Stimulated activated naive CD8-positive, alpha-beta T cell treated with anti-CD3 and anti-CD28 coated beads, Interleukin-15, Interleukin-2, amounts not matched to agents 100 U/mL and 50 U/mL, for 24 hours (primary cell): ENCODE results near the gene RSPH6A.
"Not testable (repeated sequence)": the region's sequence is repeated elsewhere in the genome, so short reads cannot be mapped to it uniquely, and the experiment has no call there.

Experiments used
- ATAC-seq: fragments of 150-1000 bp; cut with Tn5 transposase; one replicate; pipeline ENCODE4 v1.10.0; 2021
- DNase-seq: peaks from one replicate; pipeline ENCODE4 v3.0.0; 2021

RSPH6A gene

GRCh38 chr19:45764945-45765701 lies 50.0 kb downstream of the RSPH6A start:
- DNase-seq (no peak), ATAC-seq (no peak)

GRCh38 chr19:45764475-45764874 lies 50.6 kb downstream of the RSPH6A start:
- no peak for ATAC-seq
- no peak for DNase-seq

- no peak for DNase-seq
- no peak for ATAC-seq
Measured at GRCh38 chr19:45763691-45764294, 51.3 kb downstream of the RSPH6A start.

GRCh38 chr19:45762870-45763631 lies 52.1 kb downstream of the RSPH6A start:
- DNase-seq = no peak
- ATAC-seq = no peak

- DNase-seq (no peak), ATAC-seq (no peak)
Measured at GRCh38 chr19:45761714-45762113, 53.4 kb downstream of the RSPH6A start.

GRCh38 chr19:45758921-45759320 lies 56.2 kb downstream of the RSPH6A start:
- ATAC-seq = no peak
- DNase-seq = no peak

- DNase-seq (no peak), ATAC-seq (no peak)
Measured at GRCh38 chr19:45757695-45758094, 57.4 kb downstream of the RSPH6A start.

- DNase-seq (no peak), ATAC-seq (no peak)
Measured at GRCh38 chr19:45754323-45754722, 60.8 kb downstream of the RSPH6A start.

GRCh38 chr19:45753548-45753947 lies 61.6 kb downstream of the RSPH6A start:
- DNase-seq (no peak), ATAC-seq (no peak)

- ATAC-seq = no peak
- DNase-seq = no peak
Measured at GRCh38 chr19:45752639-45753038, 62.5 kb downstream of the RSPH6A start.

- DNase-seq, ATAC-seq: not testable (repeated sequence)
Measured at GRCh38 chr19:45751483-45751882, 63.6 kb downstream of the RSPH6A start.

GRCh38 chr19:45747513-45747912 lies 67.6 kb downstream of the RSPH6A start:
- no peak for ATAC-seq
- DNase-seq = no peak

GRCh38 chr19:45746866-45747265 lies 68.2 kb downstream of the RSPH6A start:
- ATAC-seq (no peak), DNase-seq (no peak)
